ENCODE results near the gene ABHD18.
"Not testable (repeated sequence)": the region's sequence is repeated elsewhere in the genome, so short reads cannot be mapped to it uniquely, and the experiment has no call there.

ABHD18 gene

GRCh38 chr4:127965062-127965802 lies at the start of gene ABHD18, which contains the start of gene MFSD8:
Gene ABHD18, plus strand, starts transcription at chr4:127965406. Its CDS starts 17,550 bp downstream, at chr4:127982956.
Gene MFSD8, minus strand, starts transcription at chr4:127965173. Its CDS starts 40 bp downstream, at chr4:127965133.
- in situ Hi-C loops (cut with MboI; ENCODE audit: low sequenced_read_pairs): no loop called here

DNA sequence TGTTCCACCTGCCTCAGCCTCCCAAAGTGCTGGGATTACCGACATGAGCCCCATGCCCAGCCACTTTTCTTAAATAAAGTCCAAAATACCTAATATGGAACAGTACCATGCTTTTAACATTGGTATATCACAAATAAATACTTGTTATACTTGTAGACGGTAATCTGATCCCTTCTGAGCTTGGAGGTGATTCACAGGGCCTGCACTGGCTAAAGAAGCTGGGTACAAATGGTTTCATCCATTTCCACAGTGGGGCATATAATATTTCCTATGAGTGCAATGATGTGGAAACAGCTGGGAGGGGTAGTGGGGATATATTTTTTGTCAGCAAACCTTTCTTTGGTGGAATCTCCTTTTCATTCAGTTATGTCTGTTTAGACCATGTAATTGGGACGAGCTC lies 48.7 kb upstream of the ABHD18 start:
- in situ Hi-C loops (cut with MboI; ENCODE audit: low sequenced_read_pairs): no loop called here

GRCh38 chr4:127917151-127917550 lies 48.1 kb upstream of the ABHD18 start:
- in situ Hi-C loops (cut with MboI; ENCODE audit: low sequenced_read_pairs): no loop called here

GRCh38 chr4:127920521-127920920 lies 44.7 kb upstream of the ABHD18 start:
- in situ Hi-C loops (cut with MboI; ENCODE audit: low sequenced_read_pairs): no loop called here

- in situ Hi-C loops (cut with MboI; ENCODE audit: low sequenced_read_pairs): no loop called here
Measured at GRCh38 chr4:127922226-127922625, 43.0 kb upstream of the ABHD18 start.

DNA sequence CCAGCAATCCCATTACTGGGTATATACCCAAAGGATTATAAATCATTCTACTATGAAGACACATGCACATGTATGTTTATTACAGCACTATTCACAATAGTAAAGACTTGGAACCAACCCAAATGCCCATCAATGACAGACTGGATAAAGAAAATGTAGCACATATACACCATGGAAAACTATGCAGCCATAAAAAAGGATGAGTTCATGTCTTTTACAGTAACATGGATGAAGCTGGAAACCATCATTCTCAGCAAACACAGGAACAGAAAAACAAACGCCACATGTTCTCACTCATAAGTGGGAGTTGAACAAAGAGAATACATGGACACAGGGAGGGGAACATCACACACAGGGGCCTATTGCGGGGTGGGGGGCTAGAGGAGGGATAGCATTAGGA lies 39.5 kb upstream of the ABHD18 start:
- in situ Hi-C loops (cut with MboI; ENCODE audit: low sequenced_read_pairs): not testable (repeated sequence)

DNA sequence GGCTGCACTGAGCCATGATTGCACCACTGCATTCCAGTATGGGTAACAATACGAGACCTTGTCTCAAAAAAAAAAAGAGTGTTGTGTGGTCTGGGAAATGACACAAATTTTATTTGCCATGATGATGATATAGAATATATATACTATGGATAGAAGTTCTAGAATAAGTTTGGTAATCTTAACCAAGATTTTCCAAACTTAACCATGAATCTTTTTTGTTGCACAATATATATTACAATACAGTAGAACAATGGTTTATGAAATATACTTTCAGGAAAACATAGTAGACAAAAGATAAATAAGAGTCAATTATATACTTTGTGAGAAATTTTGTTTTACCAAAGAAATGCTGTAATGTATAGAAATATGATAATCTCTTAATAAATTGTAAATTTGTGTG lies 35.0 kb upstream of the ABHD18 start:
- in situ Hi-C loops (cut with MboI; ENCODE audit: low sequenced_read_pairs): no loop called here

GRCh38 chr4:127931836-127932235 lies 33.4 kb upstream of the ABHD18 start:
- in situ Hi-C loops (cut with MboI; ENCODE audit: low sequenced_read_pairs): not testable (repeated sequence)

GRCh38 chr4:127936974-127937373 lies 28.2 kb upstream of the ABHD18 start:
- in situ Hi-C loops (cut with MboI; ENCODE audit: low sequenced_read_pairs): no loop called here

DNA sequence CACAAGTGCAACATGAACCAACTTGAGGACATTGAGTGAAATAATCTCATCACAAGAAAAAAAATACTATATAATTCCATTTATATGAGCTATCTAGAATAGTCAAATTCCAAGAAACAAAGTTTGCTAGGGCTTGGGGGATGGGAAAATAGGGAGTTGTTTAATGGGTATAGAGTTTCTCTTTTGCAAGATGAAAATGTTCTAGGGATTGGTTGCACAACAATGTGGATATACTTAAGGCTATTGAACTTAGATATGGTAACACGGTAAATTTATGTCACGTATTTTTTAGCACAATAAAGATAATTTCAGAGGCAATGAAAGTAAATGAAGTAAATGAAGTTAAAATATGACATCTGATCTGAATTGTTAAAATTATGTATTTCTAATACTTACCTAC lies 8.1 kb upstream of the ABHD18 start:
- in situ Hi-C loops (cut with MboI; ENCODE audit: low sequenced_read_pairs): no loop called here

DNA sequence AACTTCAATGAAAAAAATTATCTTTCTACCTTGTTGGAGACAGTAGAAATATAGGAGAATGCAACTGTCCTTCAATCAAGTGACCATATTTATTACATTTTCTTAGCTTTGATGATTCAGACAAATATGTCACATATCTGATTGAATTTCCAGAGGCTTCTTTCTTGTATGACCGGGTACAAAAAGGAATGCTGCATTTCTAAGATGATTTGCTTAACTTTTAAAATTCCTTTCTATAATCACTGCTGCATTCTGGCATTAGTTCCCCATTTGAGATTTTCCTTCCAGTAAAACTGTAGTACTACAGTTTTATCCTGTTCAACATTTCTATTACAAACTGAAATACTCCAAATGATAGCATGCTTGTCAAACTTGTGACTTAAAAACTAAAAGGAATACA lies 5.4 kb upstream of the ABHD18 start:
- in situ Hi-C loops (cut with MboI; ENCODE audit: low sequenced_read_pairs): no loop called here

DNA sequence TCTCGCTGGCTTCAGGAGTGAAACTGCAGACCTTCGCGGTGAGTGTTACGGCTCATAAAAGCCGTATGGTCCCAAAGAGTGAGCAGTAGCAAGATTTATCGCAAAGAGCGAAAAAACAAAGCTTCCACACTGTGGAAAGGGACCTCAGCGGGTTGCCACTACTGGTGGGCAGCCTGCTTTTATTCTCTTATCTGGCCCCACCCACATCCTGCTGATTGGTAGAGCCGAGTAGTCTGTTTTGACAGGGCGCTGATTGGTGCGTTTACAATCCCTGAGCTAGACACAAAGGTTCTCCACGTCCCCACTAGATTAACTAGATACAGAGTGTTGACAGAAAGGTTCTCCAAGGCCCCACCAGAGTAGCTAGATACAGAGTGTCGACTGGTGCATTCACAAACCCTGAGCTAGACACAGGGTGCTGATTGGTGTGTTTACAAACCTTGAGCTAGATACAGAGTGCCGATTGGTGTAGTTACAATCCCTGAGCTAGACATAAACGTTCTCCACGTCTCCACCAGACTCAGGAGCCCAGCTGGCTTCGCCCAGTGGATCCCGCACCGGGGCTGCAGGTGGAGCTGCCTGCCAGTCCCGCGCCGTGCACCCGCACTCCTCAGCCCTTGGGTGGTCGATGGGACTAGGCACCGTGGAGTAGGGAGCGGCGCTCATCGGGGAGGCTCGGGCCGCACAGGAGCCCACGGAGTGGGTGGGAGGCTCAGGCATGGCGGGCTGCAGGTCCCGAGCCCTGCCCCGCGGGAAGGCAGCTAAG lies 1.4 kb upstream of the ABHD18 start:
- in situ Hi-C loops (cut with MboI; ENCODE audit: low sequenced_read_pairs): not testable (repeated sequence)

GRCh38 chr4:127964426-127965061 lies 662 bp upstream of the ABHD18 start:
- in situ Hi-C loops (cut with MboI; ENCODE audit: low sequenced_read_pairs): not testable (repeated sequence)

DNA sequence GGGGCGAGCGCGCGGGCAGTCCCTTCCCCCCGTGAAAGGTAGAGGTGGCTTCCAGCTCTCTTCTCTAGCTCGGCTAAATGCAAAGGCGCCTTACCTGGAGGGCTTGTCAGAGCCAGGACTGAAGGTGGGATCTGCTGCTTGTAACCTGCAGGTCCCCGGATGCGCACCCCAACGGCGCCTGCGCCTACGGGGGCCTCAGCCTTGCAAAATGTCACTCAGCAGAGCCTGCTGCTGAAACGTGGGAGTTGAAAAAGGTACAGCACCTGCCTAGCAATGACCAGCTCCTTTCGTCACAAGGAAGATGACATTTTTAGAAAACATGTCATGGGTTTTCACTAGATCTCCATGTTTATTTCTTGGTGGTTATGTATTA lies 583 bp downstream of the ABHD18 start:
- in situ Hi-C loops (cut with MboI; ENCODE audit: low sequenced_read_pairs): no loop called here

- in situ Hi-C loops (cut with MboI; ENCODE audit: low sequenced_read_pairs): no loop called here
Measured at GRCh38 chr4:127967141-127967775, 2.1 kb downstream of the ABHD18 start.

DNA sequence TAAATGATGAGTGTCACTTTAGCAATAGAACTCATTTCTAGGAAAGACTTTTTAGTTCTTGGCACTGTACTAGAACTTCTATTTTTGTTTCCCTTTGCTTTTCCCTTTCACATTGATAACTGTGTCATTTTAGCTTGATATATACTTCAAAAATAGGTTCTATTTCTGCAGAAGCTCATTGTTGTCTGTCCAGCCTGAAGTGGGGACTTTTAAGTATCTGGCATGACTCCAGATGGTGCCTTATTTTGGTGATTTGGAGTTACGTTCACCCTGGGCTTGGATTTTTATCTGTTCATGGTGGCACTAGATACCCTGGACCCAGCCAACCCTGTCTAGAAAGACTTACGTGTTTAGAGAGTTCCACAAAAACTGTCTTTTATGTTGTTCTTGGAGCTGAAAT lies 3.4 kb downstream of the ABHD18 start:
- in situ Hi-C loops (cut with MboI; ENCODE audit: low sequenced_read_pairs): no loop called here

GRCh38 chr4:127970925-127971324 lies 5.7 kb downstream of the ABHD18 start:
- in situ Hi-C loops (cut with MboI; ENCODE audit: low sequenced_read_pairs): not testable (repeated sequence)

DNA sequence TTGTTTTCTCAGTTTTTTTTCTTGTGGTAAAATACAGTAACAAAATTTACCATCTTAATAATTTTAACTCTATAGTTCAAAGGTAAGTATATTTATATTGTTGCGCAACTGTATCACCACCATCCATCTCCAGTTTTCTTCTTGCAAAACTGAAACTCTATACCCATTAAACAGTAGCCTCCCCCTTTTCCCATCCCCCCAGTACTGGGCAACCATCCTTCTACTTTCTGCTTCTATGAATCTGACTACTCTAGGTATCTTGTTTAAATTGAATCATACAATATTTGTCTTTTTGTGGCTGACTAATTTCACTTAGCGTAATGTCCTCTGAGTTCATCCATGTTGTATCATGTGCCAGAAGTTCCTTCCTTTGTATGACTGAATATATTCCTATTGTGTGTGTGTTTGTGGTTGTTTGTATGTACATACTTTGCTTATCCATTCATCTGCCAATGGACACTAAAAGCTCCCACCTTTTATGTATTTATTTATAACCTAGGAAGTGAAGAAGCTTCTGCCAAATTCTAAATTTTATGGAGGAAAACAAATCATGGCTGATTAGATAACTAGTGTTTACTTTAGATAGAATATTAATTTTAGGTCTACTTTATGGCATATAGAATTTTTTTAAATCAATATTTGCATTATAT lies 10.0 kb downstream of the ABHD18 start:
- in situ Hi-C loops (cut with MboI; ENCODE audit: low sequenced_read_pairs): no loop called here

- in situ Hi-C loops (cut with MboI; ENCODE audit: low sequenced_read_pairs): no loop called here
Measured at GRCh38 chr4:127978930-127979329, 13.7 kb downstream of the ABHD18 start.

DNA sequence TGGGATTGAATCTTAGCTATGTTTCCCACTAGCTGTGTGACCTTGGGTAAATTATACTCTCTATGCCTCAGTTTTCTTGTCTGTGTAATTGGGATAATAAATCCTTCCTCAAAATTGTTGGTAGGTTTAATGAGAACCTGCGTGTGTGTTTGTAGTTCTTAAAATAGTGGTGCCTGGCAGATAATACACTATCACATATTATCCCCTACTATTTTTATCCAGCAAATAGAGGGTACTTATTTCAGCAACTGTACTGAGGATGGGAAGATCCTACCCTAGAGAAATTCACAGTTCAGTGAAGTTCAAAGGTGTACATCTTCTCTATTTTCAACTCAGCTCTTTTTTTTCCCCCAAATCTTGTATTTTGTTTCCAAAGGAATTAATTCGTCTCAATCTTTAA lies 17.2 kb downstream of the ABHD18 start:
- in situ Hi-C loops (cut with MboI; ENCODE audit: low sequenced_read_pairs): no loop called here

- in situ Hi-C loops (cut with MboI; ENCODE audit: low sequenced_read_pairs): no loop called here
Measured at GRCh38 chr4:127985989-127986388, 20.8 kb downstream of the ABHD18 start.
